Nephron progenitor cell (in vitro differentiated cells): Measurements from ENCODE around the gene MATR3.
A peak's percentile ranks its signal among the peaks of the same experiment; 100 is the strongest.

Source experiments
- DNase-seq: peaks from one replicate; pipeline ENCODE4 v3.0.0; 2021
- H3K27ac Mint-ChIP-seq: 2 replicates; pipeline ENCODE4 v1.8.0; 2021; ENCODE audit warnings: mild to moderate bottlenecking, moderate library complexity, mixed read lengths
- H3K27me3 Mint-ChIP-seq: 2 replicates; pipeline ENCODE4 v1.8.0; 2021; ENCODE audit warnings: mild to moderate bottlenecking, low read depth, mixed read lengths; ENCODE audit not compliant: poor library complexity
- H3K36me3 Mint-ChIP-seq: 2 replicates; pipeline ENCODE4 v1.8.0; 2021; ENCODE audit warnings: low read depth, mixed read lengths
- H3K4me1 Mint-ChIP-seq: 2 replicates; pipeline ENCODE4 v1.8.0; 2021; ENCODE audit warnings: mixed read lengths
- H3K4me3 Mint-ChIP-seq: 2 replicates; pipeline ENCODE4 v1.8.0; 2021; ENCODE audit warnings: mild to moderate bottlenecking, moderate library complexity, mixed read lengths
- H3K9me3 Mint-ChIP-seq: 2 replicates; pipeline ENCODE4 v1.8.0; 2021; ENCODE audit warnings: mild to moderate bottlenecking, moderate library complexity, mixed read lengths
- TF ChIP-seq, protein P1 (sequence below): fragments of 200-600 bp; sonication (generic); IDR thresholded peaks from 2 replicates; pipeline ENCODE4 v1.5.0; 2021; ENCODE audit warnings: antibody characterized with exemption

The MATR3 gene

DNA sequence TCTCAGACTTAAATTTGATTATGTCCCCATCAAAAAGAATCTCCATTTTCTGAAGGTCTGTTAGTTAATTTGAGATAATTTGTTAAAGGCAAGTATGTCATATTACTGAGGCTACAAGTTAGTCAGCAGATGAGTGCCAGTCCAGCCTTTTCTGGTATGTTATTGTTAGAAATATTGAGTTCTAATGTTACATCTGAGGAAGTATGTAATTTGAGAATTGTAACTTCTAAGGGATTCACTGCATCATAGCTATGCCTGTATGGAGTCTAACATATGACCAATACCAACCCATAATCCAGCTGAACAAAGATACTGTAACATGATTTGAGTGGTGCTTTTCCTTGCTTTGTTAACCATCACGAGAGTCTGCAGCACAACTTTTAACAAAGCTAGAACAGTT is 75.6 kb downstream of the MATR3 start:
- no peaks in the 10 kb centered on the region for H3K27me3 Mint-ChIP-seq
- no peaks in the 10 kb centered on the region for H3K9me3 Mint-ChIP-seq
- H3K4me3 Mint-ChIP-seq: no peak overlapping the region
- TF ChIP-seq, protein P1, sequence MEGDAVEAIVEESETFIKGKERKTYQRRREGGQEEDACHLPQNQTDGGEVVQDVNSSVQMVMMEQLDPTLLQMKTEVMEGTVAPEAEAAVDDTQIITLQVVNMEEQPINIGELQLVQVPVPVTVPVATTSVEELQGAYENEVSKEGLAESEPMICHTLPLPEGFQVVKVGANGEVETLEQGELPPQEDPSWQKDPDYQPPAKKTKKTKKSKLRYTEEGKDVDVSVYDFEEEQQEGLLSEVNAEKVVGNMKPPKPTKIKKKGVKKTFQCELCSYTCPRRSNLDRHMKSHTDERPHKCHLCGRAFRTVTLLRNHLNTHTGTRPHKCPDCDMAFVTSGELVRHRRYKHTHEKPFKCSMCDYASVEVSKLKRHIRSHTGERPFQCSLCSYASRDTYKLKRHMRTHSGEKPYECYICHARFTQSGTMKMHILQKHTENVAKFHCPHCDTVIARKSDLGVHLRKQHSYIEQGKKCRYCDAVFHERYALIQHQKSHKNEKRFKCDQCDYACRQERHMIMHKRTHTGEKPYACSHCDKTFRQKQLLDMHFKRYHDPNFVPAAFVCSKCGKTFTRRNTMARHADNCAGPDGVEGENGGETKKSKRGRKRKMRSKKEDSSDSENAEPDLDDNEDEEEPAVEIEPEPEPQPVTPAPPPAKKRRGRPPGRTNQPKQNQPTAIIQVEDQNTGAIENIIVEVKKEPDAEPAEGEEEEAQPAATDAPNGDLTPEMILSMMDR: no peak
- peaks cover 76% of the 10 kb centered on the region for H3K36me3 Mint-ChIP-seq
- no peaks in the 10 kb centered on the region for H3K4me1 Mint-ChIP-seq
- no peak for DNase-seq
- H3K27ac Mint-ChIP-seq: no peak overlapping the region

DNA sequence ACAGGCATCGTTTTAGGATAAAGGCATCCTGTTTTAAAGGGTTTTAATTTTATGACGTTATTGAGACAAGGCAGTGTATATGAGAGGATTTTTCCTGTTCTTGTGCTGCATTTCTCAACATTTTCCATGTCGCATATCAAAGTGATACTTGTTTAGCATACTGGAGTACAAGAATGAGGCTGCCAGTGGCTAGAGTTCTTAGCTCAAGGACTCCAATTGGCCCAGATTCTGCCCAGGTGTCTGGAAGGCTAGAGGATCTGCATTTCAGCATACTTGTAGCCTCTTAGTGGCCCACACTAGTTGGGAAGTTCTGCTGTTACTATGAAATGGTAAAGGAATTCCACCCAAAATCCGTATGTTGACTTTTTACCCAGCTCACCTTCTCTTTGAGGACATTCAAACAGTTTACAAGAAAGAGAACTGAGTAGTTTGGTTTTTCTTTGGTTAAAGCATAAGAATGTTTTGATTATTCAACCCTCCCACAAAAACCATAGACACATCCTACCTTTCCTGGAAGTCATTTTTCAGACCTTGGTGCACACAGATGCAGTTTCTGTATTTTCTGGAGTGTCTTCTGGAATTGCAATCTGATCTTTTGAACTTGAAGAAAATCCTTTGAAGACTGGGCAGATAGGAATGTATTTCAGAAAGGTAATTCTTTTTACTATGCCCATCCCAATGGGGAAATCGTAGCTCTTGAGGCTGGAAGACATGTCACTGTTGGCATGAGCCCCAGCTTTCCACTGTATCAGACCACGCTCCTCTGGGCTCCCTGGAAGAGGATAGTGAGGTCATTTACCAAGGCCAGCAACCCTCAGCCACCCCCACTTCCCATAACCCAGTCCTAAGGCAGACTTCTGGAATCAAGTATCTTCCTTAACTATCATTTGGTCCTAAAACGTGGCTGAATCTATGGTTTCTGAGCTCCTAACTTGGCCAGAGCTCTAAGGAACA is 78.2 kb downstream of the MATR3 start:
- Mint-ChIP-seq H3K4me1 (no peaks in the 10 kb centered on the region), H3K4me3 (no peak overlapping the region), H3K27ac (peak overlapping the region; percentile 80), H3K36me3 (peaks cover 61% of the 10 kb centered on the region), H3K9me3 (no peaks in the 10 kb centered on the region), H3K27me3 (no peaks in the 10 kb centered on the region)
- no peak for DNase-seq
- TF ChIP-seq, protein P1: no peak

DNA sequence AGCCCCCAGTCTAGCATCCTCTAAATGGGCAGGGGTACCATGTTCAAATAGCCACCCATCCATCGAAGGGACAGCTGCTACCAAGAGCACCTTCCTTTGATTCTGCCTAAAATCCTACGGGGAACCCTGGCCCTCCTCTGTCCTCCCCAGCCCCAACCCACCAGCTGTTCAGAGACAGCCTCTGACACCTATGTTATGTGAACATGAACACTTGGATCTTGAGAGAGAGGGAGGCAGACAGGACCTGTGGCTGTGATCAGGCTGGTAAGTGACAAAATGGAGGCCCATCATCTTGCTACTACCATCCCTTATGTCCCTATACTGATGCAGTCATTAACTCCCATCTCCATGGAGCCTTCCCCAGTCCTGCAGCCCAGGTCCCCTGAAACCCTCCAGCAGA is 81.4 kb downstream of the MATR3 start:
- Mint-ChIP-seq H3K27me3 (no peaks in the 10 kb centered on the region), H3K4me1 (peaks cover 7% of the 10 kb centered on the region), H3K4me3 (no peak overlapping the region), H3K9me3 (no peaks in the 10 kb centered on the region), H3K27ac (no peak overlapping the region), H3K36me3 (peaks cover 48% of the 10 kb centered on the region)
- DNase-seq: no peak
- TF ChIP-seq, protein P1: no peak

DNA sequence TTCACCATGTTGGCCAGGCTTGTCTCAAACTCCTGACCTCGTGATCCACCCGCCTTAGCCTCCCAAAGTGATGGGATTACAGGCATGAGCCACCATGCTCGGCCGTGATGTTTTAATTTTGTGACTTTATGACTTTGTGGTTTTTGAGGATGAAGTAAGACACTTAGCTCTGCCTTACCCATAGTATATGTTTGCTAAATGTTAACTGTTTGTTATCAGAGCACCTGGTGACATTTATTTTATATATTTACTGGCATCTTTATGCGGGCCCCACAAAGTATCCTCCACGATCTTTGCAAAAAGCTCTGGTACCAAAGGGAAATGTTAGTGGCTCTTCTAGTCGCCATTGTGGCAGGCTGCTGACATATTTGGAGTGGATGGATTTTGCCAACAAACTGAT is 82.8 kb downstream of the MATR3 start:
- Mint-ChIP-seq H3K27me3 (no peaks in the 10 kb centered on the region), H3K4me3 (no peak overlapping the region), H3K27ac (no peak overlapping the region), H3K4me1 (peaks cover 17% of the 10 kb centered on the region), H3K9me3 (no peaks in the 10 kb centered on the region), H3K36me3 (peaks cover 42% of the 10 kb centered on the region)
- TF ChIP-seq, protein P1: no peak
- no peak for DNase-seq

DNA sequence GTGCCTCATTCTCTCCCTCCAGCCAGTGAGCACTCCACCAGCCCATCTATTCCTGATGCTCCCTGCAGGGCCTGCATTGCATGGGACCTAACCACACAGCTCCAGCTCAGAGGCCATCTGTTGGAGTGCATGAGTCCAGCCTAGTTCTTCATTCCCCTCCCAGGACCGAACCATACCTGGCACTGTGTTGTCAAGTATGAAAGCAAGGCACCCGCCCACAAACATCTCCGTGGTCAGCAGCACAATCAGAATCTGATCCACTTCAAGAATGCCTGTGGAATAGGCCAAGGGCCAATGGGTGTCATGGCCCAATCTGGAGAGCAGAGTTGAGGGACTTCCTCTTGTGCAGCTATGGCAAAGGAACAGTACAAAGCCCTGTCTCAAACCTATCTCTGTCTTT is 83.7 kb downstream of the MATR3 start:
- DNase-seq: no peak
- no peaks in the 10 kb centered on the region for H3K9me3 Mint-ChIP-seq
- peaks cover 19% of the 10 kb centered on the region for H3K4me1 Mint-ChIP-seq
- H3K27me3 Mint-ChIP-seq: no peaks in the 10 kb centered on the region
- no peak overlapping the region for H3K4me3 Mint-ChIP-seq
- H3K36me3 Mint-ChIP-seq: peaks cover 35% of the 10 kb centered on the region
- TF ChIP-seq, protein P1: no peak
- H3K27ac Mint-ChIP-seq: no peak overlapping the region
